Fibroblast of lung (primary cell): ENCODE results near the gene CCDC34. TPM values are rescaled to one million over a fixed set of nuclear protein-coding genes. Genes with fewer than 3 reads are reported as not detected.

ENCODE experiments used
- DNase-seq, 2 donors: peaks; one replicate each; pipeline versions ENCODE4 v3.0.0 to v3.0.0-alpha.2; 2010; ENCODE audit warnings: low read depth in 2 of 2
- H2AFZ ChIP-seq: 2 replicates; pipeline ENCODE4 v1.5.1; 2012; ENCODE audit warnings: low read length, control low read depth, inconsistent platforms
- H3K27ac ChIP-seq: 2 replicates; pipeline ENCODE4 v1.5.1; 2011; ENCODE audit warnings: low read length, control low read depth; ENCODE audit not compliant: insufficient read depth
- H3K27me3 ChIP-seq: 2 replicates; pipeline ENCODE4 v1.5.1; 2011; ENCODE audit warnings: mild to moderate bottlenecking, low read length; ENCODE audit not compliant: control insufficient read depth, insufficient read depth
- H3K36me3 ChIP-seq: 2 replicates; pipeline ENCODE4 v1.5.1; 2011; ENCODE audit warnings: low read length; ENCODE audit not compliant: control insufficient read depth, insufficient read depth
- H3K4me1 ChIP-seq: 2 replicates; pipeline ENCODE4 v1.5.1; 2011; ENCODE audit warnings: low read length; ENCODE audit not compliant: control insufficient read depth, insufficient read depth; ENCODE audit errors: extremely low read depth
- H3K4me2 ChIP-seq: 2 replicates; pipeline ENCODE4 v1.5.1; 2011; ENCODE audit warnings: low read length, control low read depth; ENCODE audit not compliant: insufficient read depth; ENCODE audit errors: extremely low read depth
- H3K4me3 ChIP-seq, 4 experiments: fragments of 200-600 bp in 1 of 4; sonication (generic) in 1 of 4; replicated peaks in 1 of 4; 2 replicates each; pipeline ENCODE4 v1.5.1; 2011 to 2016; ENCODE audit warnings: low read length in 4 of 4, low read depth in 3 of 4, mild to moderate bottlenecking in 3 of 4, control low read depth in 2 of 4, inconsistent platforms in 1 of 4, mixed read lengths in 1 of 4; ENCODE audit not compliant: insufficient read depth in 1 of 4; ENCODE audit errors: control extremely low read depth in 1 of 4
- H3K79me2 ChIP-seq: 2 replicates; pipeline ENCODE4 v1.5.1; 2012; ENCODE audit warnings: mild to moderate bottlenecking, low read length, inconsistent platforms; ENCODE audit not compliant: control insufficient read depth, insufficient read depth
- H3K9ac ChIP-seq: 2 replicates; pipeline ENCODE4 v1.5.1; 2011; ENCODE audit warnings: mild to moderate bottlenecking, low read length, control low read depth; ENCODE audit not compliant: insufficient read depth
- H3K9me3 ChIP-seq: 2 replicates; pipeline ENCODE4 v1.5.1; 2012; ENCODE audit warnings: low read depth, low read length; ENCODE audit not compliant: control insufficient read depth, insufficient read depth
- H4K20me1 ChIP-seq: 2 replicates; pipeline ENCODE4 v1.5.1; 2011; ENCODE audit warnings: low read length; ENCODE audit not compliant: control insufficient read depth, insufficient read depth; ENCODE audit errors: extremely low read depth
- EZH2 ChIP-seq: IDR thresholded peaks from 2 replicates; pipeline ENCODE4 v1.5.1; 2012; ENCODE audit warnings: low read length, control low read depth, mild to moderate bottlenecking; ENCODE audit errors: missing control alignments
- polyA plus RNA-seq, 2 donors: library from polyadenylated mRNA; depleted of rRNA in 1 of 2; stranded (reverse) in 1 of 2; unstranded in 1 of 2; fragments of >200 nt; gene quantifications; 2 replicates each; pipeline ENCODE4 v1.2.1, GENCODE V29; 2011 to 2012; ENCODE audit warnings: missing spikeins in 1 of 2
- total RNA-seq: library from RNA; depleted of rRNA; stranded (reverse); fragments of >200 nt; gene quantifications from 2 replicates; pipeline ENCODE4 v1.2.1, GENCODE V29; 2014
- TF ChIP-seq, protein P1 (sequence below), 2 donors: IDR thresholded peaks in 1 of 2; conservative IDR thresholded peaks in 1 of 2; 1 replicate in 1 of 2; 2 replicates in 1 of 2; pipeline ENCODE4 v1.5.1; 2011 to 2012; ENCODE audit warnings: low read length in 2 of 2, control low read depth in 1 of 2, inconsistent platforms in 1 of 2, low read depth in 1 of 2, mild to moderate bottlenecking in 1 of 2

CCDC34 gene
- total and polyA plus RNA-seq, 2 donors (not counting 1 experiment from before 2014, with no cell fraction given): 3.8 to 4.6 TPM

DNA sequence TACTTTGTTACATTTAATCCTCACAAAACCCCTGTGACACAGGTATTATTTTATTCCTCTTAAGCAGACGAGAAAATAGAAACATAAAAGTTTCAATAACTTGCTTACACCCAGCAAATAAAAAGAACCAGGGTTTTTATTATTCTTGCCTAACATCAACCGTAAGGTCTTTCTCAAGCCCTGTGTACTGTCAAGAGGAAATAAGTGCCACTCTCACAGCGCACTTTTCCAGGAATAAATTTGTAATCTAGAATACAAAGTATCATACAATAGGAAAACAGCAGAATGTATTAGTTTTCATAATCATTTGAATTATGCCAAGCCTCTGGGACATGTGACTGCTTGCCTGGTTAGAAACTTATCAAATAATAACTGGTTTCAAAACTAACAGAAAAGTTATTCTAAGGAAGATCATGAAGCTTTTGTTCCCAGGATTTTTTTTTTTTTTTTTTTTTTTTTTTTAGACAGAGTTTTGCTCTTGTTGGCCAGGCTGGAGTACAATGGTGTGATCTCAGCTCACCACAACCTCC is 7.4 kb downstream of the CCDC34 start:
- no peak for TF ChIP-seq EZH2
- TF ChIP-seq, protein P1, sequence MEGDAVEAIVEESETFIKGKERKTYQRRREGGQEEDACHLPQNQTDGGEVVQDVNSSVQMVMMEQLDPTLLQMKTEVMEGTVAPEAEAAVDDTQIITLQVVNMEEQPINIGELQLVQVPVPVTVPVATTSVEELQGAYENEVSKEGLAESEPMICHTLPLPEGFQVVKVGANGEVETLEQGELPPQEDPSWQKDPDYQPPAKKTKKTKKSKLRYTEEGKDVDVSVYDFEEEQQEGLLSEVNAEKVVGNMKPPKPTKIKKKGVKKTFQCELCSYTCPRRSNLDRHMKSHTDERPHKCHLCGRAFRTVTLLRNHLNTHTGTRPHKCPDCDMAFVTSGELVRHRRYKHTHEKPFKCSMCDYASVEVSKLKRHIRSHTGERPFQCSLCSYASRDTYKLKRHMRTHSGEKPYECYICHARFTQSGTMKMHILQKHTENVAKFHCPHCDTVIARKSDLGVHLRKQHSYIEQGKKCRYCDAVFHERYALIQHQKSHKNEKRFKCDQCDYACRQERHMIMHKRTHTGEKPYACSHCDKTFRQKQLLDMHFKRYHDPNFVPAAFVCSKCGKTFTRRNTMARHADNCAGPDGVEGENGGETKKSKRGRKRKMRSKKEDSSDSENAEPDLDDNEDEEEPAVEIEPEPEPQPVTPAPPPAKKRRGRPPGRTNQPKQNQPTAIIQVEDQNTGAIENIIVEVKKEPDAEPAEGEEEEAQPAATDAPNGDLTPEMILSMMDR (conservative IDR thresholded peaks at IDR 0.05 in 1 of 2, IDR thresholded peaks at IDR 0.05 in 1 of 2; ENCODE audit: low read depth in 1 of 2, low read length in 2 of 2): no peak
- DNase-seq: no peak
- H3K79me2 ChIP-seq: no peaks in the 10 kb centered on the region
- H3K36me3 ChIP-seq: no peaks in the 10 kb centered on the region
- no peaks in the 10 kb centered on the region for H3K9me3 ChIP-seq
- no peaks in the 10 kb centered on the region for H3K4me1 ChIP-seq
- no peak overlapping the region for H2AFZ ChIP-seq
- H4K20me1 ChIP-seq: no peaks in the 10 kb centered on the region
- H3K4me2 ChIP-seq: no peak overlapping the region
- H3K27me3 ChIP-seq: no peaks in the 10 kb centered on the region
- no peak overlapping the region for H3K9ac ChIP-seq
- no peak overlapping the region for H3K27ac ChIP-seq
- H3K4me3 ChIP-seq: no peak overlapping the region

DNA sequence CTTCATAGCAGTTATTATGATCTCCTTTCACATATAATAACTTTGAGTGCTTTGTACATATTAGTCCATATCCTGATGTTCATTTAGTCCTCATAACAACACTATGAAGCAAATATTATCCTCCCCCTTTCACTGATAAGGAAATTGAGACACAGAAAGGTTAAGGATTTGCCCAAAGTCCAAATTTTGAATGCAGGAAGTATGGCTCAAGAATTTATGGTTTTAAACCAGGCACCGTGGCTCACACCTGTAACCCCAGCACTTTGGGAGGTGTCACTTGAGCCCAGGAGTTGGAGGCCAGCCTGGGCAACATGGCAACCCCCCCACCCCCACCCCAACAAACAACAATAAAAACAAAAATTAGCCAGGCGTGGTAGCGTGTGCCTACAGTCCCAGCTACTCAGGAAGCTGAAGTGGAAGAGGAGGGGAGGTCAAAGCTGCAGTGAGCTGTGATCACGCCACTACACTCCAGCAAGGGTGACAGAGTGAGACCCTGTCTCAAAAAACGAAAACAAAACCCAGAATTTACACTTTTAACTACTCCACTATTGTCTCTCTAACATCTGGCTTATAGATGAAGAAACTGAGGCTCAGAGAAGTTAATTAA is 8.6 kb downstream of the CCDC34 start:
- TF ChIP-seq EZH2: no peak
- TF ChIP-seq, protein P1 (conservative IDR thresholded peaks at IDR 0.05 in 1 of 2, IDR thresholded peaks at IDR 0.05 in 1 of 2; ENCODE audit: low read depth in 1 of 2, low read length in 2 of 2): no peak
- Histone ChIP-seq H3K4me2 (peak overlapping the region; percentile 15), H3K27ac (no peak overlapping the region), H3K4me3 (no peak overlapping the region), H3K9ac (no peak overlapping the region), H3K4me1 (no peaks in the 10 kb centered on the region), H4K20me1 (no peaks in the 10 kb centered on the region), H3K79me2 (no peaks in the 10 kb centered on the region), H3K36me3 (no peaks in the 10 kb centered on the region), H2AFZ (peak overlapping the region; percentile 24), H3K27me3 (no peaks in the 10 kb centered on the region), H3K9me3 (no peaks in the 10 kb centered on the region)
- DNase-seq: no peak

DNA sequence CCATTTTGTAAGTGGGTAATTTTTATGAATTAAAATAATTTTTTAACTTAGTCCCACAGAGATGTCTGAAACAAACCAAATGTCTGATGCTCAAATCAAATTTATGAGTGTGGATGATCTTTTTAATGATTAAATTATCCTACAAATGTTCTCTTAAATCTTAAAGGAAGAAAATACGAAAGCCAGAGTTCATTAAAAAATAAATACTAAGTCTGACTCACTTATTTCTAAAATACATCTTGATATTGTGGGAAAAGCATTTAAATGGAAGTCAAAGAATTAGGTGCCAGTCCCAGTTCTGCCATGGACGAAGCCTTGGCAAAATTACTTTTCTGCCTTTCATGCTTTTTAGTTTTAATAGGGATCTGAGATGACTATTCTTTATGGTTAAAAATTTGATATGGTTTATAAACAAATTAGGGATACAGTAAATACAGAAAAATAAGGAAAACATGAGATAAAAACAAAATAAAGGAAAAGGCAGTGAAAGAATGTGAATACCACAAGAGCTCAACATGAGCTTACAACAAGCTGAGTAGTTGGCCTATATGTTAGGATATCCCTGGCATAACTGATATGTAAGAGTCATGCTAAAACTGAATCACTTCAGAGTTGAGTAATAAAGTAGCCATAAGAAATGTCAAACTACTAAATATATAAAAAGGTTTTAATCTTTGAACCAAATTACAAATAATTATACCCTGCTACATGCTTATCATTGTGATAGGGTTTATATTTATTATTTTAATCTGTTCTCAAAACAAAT is 9.2 kb downstream of the CCDC34 start:
- no peaks in the 10 kb centered on the region for H3K4me1 ChIP-seq
- no peaks in the 10 kb centered on the region for H3K36me3 ChIP-seq
- no peaks in the 10 kb centered on the region for H3K9me3 ChIP-seq
- no peak overlapping the region for H3K4me3 ChIP-seq
- TF ChIP-seq EZH2: no peak
- TF ChIP-seq, protein P1 (conservative IDR thresholded peaks at IDR 0.05 in 1 of 2, IDR thresholded peaks at IDR 0.05 in 1 of 2; ENCODE audit: low read depth in 1 of 2, low read length in 2 of 2): no peak
- no peaks in the 10 kb centered on the region for H4K20me1 ChIP-seq
- DNase-seq: peak; percentile 65
- no peak overlapping the region for H2AFZ ChIP-seq
- H3K9ac ChIP-seq: no peak overlapping the region
- H3K79me2 ChIP-seq: no peaks in the 10 kb centered on the region
- no peak overlapping the region for H3K27ac ChIP-seq
- peak overlapping the region; percentile 15 for H3K4me2 ChIP-seq
- H3K27me3 ChIP-seq: no peaks in the 10 kb centered on the region
